WTC11 (cell line): ENCODE results near the gene PER1. TPM values are rescaled to one million over a fixed set of nuclear protein-coding genes. Genes with fewer than 3 reads are reported as not detected.

Source experiments
- ATAC-seq: fragments of 200-7000 bp; cut with Tn5 transposase; 2 replicates; pipeline ENCODE4 v1.10.0; 2021; ENCODE audit warnings: mild to moderate bottlenecking, moderate library complexity
- CTCF ChIA-PET: fragments of 300-600 bp; sonication (Branson Sonifier 250); formaldehyde crosslinking; loops from one replicate; lab custom pipeline; 2021; ENCODE audit warnings: antibody characterized with exemption; lab: Charles Lee
- POLR2A ChIA-PET: fragments of 350-600 bp; sonication (Branson Sonifier 250); formaldehyde crosslinking; loops from one replicate; lab custom pipeline; 2021; ENCODE audit warnings: antibody characterized with exemption; lab: Charles Lee
- DNase-seq: peaks from one replicate; pipeline ENCODE4 v3.0.0; 2021; ENCODE audit warnings: low spot score
- H3K27ac Mint-ChIP-seq: 2 replicates; pipeline ENCODE4 v1.8.0; 2021; ENCODE audit warnings: mixed read lengths
- H3K27me3 Mint-ChIP-seq: 2 replicates; pipeline ENCODE4 v1.8.0; 2021; ENCODE audit warnings: low read depth, mild to moderate bottlenecking, moderate library complexity, mixed read lengths
- H3K36me3 Mint-ChIP-seq: 2 replicates; pipeline ENCODE4 v1.8.0; 2021; ENCODE audit warnings: mixed read lengths
- H3K4me1 Mint-ChIP-seq: 2 replicates; pipeline ENCODE4 v1.8.0; 2022; ENCODE audit warnings: mixed read lengths
- H3K4me3 Mint-ChIP-seq: 2 replicates; pipeline ENCODE4 v1.8.0; 2021; ENCODE audit warnings: mild to moderate bottlenecking, moderate library complexity, mixed read lengths
- H3K9me3 Mint-ChIP-seq: 2 replicates; pipeline ENCODE4 v1.8.0; 2021; ENCODE audit warnings: mixed read lengths
- AR ChIP-seq: fragments of 250-450 bp; sonication (Bioruptor Pico); IDR thresholded peaks from 2 replicates; pipeline ENCODE4 v1.9.0; 2021; ENCODE audit warnings: mild to moderate bottlenecking
- ATF1 ChIP-seq: sonication (generic); formaldehyde crosslinking; IDR thresholded peaks from 2 replicates; pipeline ENCODE4 v1.8.1; 2023; ENCODE audit warnings: mild to moderate bottlenecking, moderate library complexity, missing genetic modification reagents
- E2F1 ChIP-seq: sonication (generic); formaldehyde crosslinking; IDR thresholded peaks from 2 replicates; pipeline ENCODE4 v1.8.0; 2022; ENCODE audit warnings: mild to moderate bottlenecking, missing genetic modification reagents
- EMX1 ChIP-seq: fragments of 250-450 bp; sonication (Bioruptor Pico); IDR thresholded peaks from 2 replicates; pipeline ENCODE4 v1.8.0; 2021; ENCODE audit warnings: mild to moderate bottlenecking
- ESRRA ChIP-seq: sonication (generic); formaldehyde crosslinking; IDR thresholded peaks from 2 replicates; pipeline ENCODE4 v1.8.1; 2022; ENCODE audit warnings: mild to moderate bottlenecking, missing genetic modification reagents, borderline replicate concordance
- ETV6 ChIP-seq: sonication (generic); formaldehyde crosslinking; IDR thresholded peaks from 2 replicates; pipeline ENCODE4 v1.8.1; 2022; ENCODE audit warnings: mild to moderate bottlenecking, missing genetic modification reagents
- GABPB1 ChIP-seq: sonication (generic); formaldehyde crosslinking; IDR thresholded peaks from 2 replicates; pipeline ENCODE4 v1.8.1; 2023; ENCODE audit warnings: mild to moderate bottlenecking, missing genetic modification reagents
- PRRX2 ChIP-seq: fragments of 250-450 bp; sonication (Bioruptor Pico); IDR thresholded peaks from 2 replicates; pipeline ENCODE4 v1.8.0; 2021; ENCODE audit warnings: mild to moderate bottlenecking
- RELA ChIP-seq: sonication (generic); formaldehyde crosslinking; IDR thresholded peaks from 2 replicates; pipeline ENCODE4 v1.8.1; 2022; ENCODE audit warnings: missing genetic modification reagents, mild to moderate bottlenecking, borderline replicate concordance
- ZNF425 ChIP-seq: fragments of 250-450 bp; sonication (Bioruptor Pico); conservative IDR thresholded peaks from 2 replicates; pipeline ENCODE4 v1.9.0; 2021; ENCODE audit warnings: mild to moderate bottlenecking
- total RNA-seq: library from RNA; stranded (reverse); gene quantifications from 3 replicates; pipeline ENCODE4 v1.2.3, GENCODE V29; 2021
- TF ChIP-seq, protein P1 (sequence below): sonication (generic); formaldehyde crosslinking; IDR thresholded peaks from 2 replicates; pipeline ENCODE4 v1.8.1; 2023; ENCODE audit warnings: mild to moderate bottlenecking, missing genetic modification reagents, borderline replicate concordance
- TF ChIP-seq, protein P2 (sequence below): sonication (generic); formaldehyde crosslinking; conservative IDR thresholded peaks from 2 replicates; pipeline ENCODE4 v1.8.1; 2022; ENCODE audit warnings: mild to moderate bottlenecking, missing genetic modification reagents

PER1 gene
- total RNA-seq, 1 experiment from 2014 or later = 46.9 TPM

DNA sequence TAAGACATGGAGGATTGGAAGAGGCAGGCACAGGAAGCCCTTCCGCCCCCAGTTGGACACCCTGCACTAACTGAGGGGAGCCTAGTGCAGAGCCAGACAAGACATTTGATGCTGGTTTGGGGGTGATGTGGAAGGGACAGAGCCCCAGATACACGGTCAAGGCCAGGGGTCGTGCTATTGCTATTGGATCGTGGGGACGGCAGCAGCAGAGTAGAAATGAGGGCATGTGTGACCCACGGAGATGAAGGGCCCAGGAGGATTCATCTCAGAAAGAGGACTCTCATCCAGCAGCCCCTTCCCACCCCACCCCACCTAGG lies 12.6 kb upstream of the PER1 start (continued):
- TF ChIP-seq GABPB1 (no peak), EMX1 (CRISPR knock-in tag) (no peak), ETV6 (CRISPR knock-in tag) (no peak), AR (CRISPR knock-in tag) (no peak), ZNF425 (no peak), ESRRA (no peak)
- TF ChIP-seq, protein P1, sequence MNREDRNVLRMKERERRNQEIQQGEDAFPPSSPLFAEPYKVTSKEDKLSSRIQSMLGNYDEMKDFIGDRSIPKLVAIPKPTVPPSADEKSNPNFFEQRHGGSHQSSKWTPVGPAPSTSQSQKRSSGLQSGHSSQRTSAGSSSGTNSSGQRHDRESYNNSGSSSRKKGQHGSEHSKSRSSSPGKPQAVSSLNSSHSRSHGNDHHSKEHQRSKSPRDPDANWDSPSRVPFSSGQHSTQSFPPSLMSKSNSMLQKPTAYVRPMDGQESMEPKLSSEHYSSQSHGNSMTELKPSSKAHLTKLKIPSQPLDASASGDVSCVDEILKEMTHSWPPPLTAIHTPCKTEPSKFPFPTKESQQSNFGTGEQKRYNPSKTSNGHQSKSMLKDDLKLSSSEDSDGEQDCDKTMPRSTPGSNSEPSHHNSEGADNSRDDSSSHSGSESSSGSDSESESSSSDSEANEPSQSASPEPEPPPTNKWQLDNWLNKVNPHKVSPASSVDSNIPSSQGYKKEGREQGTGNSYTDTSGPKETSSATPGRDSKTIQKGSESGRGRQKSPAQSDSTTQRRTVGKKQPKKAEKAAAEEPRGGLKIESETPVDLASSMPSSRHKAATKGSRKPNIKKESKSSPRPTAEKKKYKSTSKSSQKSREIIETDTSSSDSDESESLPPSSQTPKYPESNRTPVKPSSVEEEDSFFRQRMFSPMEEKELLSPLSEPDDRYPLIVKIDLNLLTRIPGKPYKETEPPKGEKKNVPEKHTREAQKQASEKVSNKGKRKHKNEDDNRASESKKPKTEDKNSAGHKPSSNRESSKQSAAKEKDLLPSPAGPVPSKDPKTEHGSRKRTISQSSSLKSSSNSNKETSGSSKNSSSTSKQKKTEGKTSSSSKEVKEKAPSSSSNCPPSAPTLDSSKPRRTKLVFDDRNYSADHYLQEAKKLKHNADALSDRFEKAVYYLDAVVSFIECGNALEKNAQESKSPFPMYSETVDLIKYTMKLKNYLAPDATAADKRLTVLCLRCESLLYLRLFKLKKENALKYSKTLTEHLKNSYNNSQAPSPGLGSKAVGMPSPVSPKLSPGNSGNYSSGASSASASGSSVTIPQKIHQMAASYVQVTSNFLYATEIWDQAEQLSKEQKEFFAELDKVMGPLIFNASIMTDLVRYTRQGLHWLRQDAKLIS (CRISPR knock-in tag) = no peak

GRCh38 chr17:8163978-8164814 lies 12.0 kb upstream of the PER1 start:
- CTCF ChIA-PET = interaction anchor here (0.6 to 1.5 kb wide), 13 partner anchors 9 to 621 kb away, joined by 3 to 10 read pairs (median 4); partner anchors contain the start of gene TMEM107
- POLR2A ChIA-PET = interaction anchor here (1.0 to 2.1 kb wide), 7 partner anchors 9 to 46 kb away, joined by 3 to 39 read pairs (median 4); partner anchors contain the start of genes AURKB and PER1
- DNase-seq = no peak
- TF ChIP-seq ATF1 (CRISPR knock-in tag) (no peak), ZNF425 (no peak), PRRX2 (CRISPR knock-in tag) (no peak), E2F1 (CRISPR knock-in tag) (no peak), RELA (CRISPR knock-in tag) (no peak)
- TF ChIP-seq, protein P2, sequence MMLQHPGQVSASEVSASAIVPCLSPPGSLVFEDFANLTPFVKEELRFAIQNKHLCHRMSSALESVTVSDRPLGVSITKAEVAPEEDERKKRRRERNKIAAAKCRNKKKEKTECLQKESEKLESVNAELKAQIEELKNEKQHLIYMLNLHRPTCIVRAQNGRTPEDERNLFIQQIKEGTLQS (CRISPR knock-in tag) = no peak
- H3K4me3 Mint-ChIP-seq = peak overlapping the region; percentile 89
- no peaks in the 10 kb centered on the region for H3K27me3 Mint-ChIP-seq
- peaks cover 8% of the 10 kb centered on the region for H3K36me3 Mint-ChIP-seq
- H3K9me3 Mint-ChIP-seq = no peaks in the 10 kb centered on the region
- ATAC-seq = peak; percentile 6
- H3K4me1 Mint-ChIP-seq = peaks cover 44% of the 10 kb centered on the region
- peak overlapping the region; percentile 100 for H3K27ac Mint-ChIP-seq
